GM12801 (cell line): ENCODE data around the gene AMZ1.

Experiments used
- TF ChIP-seq, protein P1 (sequence below): IDR thresholded peaks from one replicate; pipeline ENCODE4 v1.5.1; 2011; ENCODE audit warnings: control low read depth; ENCODE audit not compliant: insufficient read length; ENCODE audit errors: extremely low read depth

AMZ1 gene

DNA sequence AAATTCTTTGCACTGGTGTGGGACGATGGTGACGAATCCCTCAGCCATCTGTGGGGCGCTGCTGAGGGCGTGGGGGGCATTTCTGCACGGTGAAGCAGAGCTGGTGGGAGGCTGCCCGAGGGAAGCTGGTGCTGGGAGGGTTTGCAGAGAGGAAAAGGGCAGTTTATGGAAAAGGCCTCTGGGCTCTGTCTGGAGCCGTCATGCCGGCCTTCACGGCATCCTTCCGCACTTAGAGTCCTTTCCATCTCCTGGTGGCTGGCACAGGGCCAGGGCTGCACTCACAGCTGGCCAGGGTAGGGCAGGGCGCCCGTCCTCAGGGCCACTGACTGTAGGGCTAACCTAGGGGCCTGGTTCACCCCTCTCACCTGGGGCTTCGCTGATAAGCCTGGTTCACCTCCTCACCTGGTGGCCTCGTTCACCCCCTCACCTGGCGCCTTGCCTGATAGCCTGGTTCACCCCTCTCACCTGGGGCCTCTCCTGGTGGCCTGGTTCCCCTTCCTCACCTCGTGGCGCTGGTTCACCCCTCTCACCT is 598 bp upstream of the AMZ1 start:
- TF ChIP-seq, protein P1, sequence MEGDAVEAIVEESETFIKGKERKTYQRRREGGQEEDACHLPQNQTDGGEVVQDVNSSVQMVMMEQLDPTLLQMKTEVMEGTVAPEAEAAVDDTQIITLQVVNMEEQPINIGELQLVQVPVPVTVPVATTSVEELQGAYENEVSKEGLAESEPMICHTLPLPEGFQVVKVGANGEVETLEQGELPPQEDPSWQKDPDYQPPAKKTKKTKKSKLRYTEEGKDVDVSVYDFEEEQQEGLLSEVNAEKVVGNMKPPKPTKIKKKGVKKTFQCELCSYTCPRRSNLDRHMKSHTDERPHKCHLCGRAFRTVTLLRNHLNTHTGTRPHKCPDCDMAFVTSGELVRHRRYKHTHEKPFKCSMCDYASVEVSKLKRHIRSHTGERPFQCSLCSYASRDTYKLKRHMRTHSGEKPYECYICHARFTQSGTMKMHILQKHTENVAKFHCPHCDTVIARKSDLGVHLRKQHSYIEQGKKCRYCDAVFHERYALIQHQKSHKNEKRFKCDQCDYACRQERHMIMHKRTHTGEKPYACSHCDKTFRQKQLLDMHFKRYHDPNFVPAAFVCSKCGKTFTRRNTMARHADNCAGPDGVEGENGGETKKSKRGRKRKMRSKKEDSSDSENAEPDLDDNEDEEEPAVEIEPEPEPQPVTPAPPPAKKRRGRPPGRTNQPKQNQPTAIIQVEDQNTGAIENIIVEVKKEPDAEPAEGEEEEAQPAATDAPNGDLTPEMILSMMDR: no peak

GRCh38 chr7:2688409-2689342 is 674 bp downstream of the AMZ1 start:
- TF ChIP-seq, protein P1: no peak

- TF ChIP-seq, protein P1: no peak
Measured at GRCh38 chr7:2689343-2689847, 1.4 kb downstream of the AMZ1 start.

GRCh38 chr7:2689951-2690705 is 2.1 kb downstream of the AMZ1 start:
- TF ChIP-seq, protein P1: no peak

DNA sequence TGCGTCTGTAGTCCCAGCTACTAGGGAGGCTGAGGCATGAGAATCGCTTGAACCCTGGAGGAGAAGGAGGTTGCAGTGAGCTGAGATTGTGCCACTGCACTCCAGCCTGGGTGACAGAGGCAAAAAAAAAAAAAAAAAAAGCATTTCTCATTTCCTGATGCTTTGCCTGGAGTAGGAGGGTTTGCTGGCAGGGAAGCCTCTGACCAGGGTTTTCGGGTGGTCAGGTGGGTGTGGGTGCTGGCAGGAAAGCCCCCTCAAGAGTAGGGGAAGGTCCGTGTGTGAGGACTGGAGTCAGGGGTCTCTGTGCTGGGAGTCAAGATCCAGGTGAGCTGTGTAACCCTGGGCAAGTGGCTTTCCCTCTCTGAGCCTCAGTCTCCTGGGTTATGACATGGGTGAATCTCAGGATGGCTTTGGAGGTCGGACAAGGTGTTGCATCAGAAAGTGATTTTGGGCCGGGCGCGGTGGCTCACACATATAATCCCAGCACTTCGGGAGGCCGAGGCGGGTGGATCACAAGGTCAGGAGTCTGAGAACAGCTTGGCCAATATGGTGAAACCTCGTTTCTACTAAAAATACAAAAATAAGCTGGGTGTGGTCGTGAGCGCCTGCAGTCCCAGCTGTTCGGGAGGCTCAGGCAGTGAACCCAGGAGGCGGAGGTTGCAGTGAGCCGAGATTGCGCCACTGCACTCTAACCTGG is 3.2 kb downstream of the AMZ1 start:
- TF ChIP-seq, protein P1: no peak

DNA sequence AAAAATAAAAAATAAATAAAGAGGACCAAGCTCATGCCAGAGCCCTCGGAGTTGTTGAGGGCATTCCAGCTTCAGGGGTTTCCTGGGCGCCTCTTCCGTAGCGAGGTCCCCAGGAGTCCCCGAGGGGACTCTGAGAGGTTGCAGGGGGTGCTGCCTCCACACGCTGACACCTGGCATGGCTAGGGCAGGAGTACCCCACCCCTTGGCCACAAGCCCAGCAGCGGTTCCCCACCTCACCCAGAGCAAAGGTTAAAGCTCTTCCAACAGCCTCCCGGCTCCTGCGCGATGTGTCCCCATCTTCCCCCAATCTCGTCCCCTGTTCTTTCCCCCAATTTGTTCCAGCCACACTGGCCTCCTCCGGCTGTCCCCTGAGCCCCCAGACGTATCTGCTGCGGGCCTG is 4.5 kb downstream of the AMZ1 start:
- TF ChIP-seq, protein P1: no peak
